HG02870 (cell line): ENCODE data around the gene CALM3.

Experiments used
- ATAC-seq: cut with Tn5 transposase; IDR thresholded peaks from one replicate; pipeline ENCODE4 v1.9.1; 2021; ENCODE audit warnings: mild to moderate bottlenecking, moderate library complexity; ENCODE audit not compliant: unreplicated experiment

CALM3 gene

DNA sequence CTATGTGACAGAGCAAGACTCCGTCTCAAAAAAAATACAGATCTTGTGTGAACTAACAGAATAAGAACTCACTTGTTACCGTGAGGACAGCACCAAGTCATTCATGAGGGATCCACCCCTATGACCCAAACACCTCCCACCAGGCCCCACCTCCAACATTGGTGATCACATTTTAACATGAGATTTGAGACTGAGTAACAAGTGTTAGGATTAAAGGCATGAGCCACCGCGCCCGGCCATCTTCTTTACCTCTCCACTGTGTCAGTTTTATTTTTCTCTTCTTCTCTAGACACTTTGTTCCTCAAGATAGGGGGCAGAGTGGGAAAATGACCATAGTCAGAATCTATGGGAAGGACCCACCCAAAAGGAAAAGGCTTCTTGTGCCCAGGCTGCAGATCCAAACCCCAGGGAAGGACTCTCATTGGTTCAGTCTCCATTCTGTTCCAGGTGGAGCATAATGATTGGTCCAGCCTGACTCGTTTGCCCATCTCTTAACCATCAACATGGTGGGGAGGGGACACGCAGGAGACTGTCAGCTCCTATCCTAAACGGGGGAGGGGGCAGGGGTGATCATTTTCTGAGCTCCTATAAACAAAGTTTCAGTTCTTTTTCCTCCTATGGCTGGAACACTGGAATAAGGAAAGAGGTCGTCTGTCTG lies 1.3 kb upstream of the CALM3 start:
- no peak for ATAC-seq

DNA sequence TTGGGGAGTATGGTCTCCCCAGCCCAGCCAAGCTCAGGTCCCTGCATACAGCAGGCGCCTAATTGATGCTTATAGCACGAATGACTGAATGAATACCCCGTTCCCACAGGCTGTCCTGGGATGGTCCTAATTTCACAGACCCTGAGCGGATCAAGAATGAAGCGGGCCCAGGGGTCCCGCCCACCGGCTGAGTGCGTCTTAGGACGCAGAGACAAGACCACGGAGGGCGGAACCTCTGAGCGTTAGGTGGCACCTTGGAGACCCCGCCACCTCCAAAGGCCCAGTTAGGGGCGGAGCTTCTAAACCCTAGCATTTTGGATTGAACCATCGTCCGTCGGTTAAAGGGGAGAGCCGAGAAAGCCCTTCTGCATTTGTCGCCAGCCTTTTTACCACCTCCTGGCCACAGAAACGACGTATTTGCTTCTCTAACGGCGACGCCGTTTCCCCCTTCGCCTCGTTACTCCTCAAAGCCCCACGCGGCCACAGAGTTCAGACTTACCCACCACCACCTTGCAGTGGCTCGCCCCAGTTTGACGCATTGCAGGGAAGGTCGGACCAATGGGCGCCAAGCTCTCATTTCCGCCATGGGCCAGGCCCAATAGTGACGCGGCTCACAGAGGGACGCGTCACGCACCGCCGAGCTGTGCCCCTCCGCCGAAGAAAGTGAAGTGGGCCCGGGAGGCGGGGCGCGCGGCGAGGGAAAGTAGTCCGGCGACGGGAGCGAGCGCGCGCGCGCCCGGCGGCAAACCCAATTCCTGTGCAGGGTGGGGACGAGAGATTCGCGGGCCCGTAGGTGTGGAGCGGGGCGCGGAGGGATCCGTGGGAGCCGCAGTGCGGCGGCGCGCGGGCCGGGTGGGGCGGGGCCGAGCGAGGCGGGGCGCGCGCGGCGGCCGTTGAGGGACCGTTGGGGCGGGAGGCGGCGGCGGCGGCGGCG lies 479 bp upstream of the CALM3 start:
- ATAC-seq = peak; percentile 80

DNA sequence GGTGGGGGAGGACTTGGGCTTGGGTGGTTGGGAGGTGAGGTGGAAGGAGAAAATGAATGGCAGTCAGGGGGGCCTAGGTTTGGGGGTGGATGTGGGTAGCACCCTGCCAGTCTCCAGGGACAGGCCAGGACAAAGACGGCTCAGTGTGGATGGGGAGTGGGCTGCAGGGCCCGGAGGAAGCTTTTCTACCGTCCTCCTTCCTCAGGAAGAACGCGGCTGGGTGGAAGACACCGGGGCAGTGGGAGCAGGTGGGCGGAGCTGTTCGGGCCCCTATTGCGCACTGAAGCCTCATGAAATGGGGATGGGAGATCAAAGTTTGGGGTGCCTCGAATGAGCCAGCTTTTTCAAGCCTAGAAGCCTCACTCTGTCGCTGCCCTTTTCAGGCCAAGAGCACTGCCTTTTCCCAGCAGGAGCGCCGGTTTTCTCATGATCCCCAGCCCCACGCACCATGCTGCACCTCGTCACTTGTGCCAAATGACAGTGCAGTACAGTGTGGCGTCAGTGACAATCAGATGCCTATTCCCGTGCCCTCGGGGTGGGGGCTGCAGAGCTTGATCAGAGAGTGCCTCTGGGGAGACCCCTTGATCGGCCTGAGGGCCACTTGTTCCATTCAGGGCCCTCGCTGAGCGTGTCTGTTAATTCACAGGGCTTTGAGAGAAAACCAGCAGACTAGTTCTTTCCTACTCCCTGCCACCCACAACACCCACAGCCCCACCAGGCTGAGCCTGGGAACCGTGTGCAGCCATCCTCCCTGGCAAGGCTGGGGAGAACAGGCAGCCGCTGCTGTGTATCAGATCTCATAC lies 1.5 kb downstream of the CALM3 start:
- ATAC-seq = no peak

GRCh38 chr19:46603195-46603637 lies 2.1 kb downstream of the CALM3 start:
- no peak for ATAC-seq

DNA sequence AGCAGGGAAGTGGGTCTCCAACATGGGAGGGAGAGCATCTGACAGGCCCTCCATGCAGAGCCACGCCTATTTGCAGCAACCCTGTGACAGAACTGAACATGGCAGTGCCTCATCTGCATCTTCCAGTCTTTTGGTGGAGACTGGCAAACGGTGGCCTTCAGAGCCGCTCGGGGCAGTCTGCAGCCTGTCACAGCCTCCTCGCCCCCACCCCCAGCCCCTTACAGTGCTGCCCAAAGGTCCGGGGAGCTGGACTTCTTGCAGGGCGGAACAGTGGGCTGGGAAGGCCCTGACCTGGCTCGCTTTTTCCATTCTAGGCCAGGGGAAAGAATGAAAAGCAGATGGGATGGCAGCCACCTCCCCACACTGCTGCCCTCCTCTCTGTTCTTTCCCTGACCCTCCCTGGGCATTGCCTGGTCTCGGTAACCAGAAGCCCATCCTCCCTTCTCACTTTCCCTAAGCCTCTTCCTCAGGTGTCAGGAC lies 2.7 kb downstream of the CALM3 start:
- ATAC-seq = no peak

- ATAC-seq = no peak
Measured at GRCh38 chr19:46604781-46605355, 3.7 kb downstream of the CALM3 start.

DNA sequence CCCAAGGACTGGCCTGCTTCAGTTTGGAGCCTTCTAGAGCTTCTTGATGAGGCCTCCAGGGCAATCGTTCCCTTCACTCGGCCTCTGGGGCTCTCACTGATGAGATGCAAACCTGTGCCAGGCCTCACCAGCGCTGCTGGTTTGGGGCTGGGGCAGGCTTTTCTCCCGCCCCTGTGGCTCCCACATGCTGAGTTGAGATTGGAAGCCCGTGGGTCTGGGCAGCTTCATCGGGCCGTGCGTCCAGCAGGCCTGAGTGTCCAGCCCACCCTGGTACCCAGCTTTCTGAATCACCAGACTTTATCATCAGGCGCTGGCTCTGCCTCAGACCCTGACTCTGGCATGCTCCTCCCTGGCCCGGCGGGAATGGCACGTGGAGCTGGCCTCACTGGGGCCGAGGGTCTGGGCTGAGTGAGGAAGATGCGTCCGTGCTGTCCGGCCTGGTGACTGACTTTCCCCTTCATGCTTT lies 4.3 kb downstream of the CALM3 start:
- ATAC-seq = no peak

DNA sequence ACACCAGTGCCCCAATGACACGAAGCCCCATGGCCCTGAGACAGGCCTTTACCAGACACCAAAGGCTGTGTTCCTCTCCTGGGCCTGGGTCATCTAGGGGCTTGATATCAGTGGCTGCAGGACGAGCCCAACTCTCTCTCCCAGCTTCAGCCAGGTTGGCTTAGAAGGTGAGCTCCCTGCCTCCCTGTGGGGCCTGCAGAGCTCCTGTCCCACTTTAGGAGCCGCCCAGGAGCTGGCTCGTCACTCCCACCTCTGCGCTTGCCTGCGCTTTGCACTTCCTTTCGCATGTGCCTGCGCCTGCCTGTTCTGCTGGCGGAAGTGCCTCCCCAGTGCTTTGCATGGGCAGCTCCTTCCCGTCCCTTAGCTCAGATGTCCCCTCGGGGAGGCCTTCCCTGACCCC lies 4.9 kb downstream of the CALM3 start:
- ATAC-seq = no peak

GRCh38 chr19:46606681-46607447 lies 5.7 kb downstream of the CALM3 start:
- ATAC-seq = no peak

DNA sequence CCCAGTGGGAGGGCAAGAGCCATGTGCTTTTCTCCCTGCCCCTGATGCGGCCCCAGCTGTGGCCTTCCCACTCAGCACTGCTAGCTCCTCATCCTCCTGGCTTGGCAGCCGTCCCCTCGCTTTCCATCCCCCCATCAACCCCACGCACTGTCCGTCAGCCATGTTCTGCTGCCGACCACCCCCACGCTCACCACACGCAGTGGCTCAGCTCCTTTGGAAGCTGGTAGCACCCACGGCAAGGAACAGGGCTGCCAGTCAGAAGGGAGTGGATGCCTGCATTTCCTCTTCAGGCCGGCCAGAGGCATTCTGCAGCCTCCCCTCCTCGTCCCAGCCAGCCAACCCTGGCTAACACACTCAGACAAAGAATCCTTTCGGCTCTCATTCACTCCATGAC lies 6.3 kb downstream of the CALM3 start:
- no peak for ATAC-seq

DNA sequence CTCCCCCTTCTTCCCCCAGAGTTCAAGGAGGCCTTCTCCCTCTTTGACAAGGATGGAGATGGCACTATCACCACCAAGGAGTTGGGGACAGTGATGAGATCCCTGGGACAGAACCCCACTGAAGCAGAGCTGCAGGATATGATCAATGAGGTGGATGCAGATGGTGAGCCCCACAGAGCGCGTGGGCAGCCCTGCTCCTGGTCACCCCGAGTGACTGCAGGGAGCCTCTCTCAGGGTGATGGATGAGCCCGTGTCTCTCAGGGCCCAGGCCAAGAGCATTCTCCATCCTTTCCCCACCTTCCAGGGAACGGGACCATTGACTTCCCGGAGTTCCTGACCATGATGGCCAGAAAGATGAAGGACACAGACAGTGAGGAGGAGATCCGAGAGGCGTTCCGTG lies 7.0 kb downstream of the CALM3 start:
- no peak for ATAC-seq

- ATAC-seq = no peak
Measured at GRCh38 chr19:46608581-46609345, 7.6 kb downstream of the CALM3 start.

GRCh38 chr19:46609511-46610412 lies 8.6 kb downstream of the CALM3 start:
- ATAC-seq = no peak

DNA sequence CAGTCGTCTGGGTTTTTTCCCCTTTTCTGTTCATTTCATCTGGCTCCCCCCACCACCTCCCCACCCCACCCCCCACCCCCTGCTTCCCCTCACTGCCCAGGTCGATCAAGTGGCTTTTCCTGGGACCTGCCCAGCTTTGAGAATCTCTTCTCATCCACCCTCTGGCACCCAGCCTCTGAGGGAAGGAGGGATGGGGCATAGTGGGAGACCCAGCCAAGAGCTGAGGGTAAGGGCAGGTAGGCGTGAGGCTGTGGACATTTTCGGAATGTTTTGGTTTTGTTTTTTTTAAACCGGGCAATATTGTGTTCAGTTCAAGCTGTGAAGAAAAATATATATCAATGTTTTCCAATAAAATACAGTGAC lies 9.3 kb downstream of the CALM3 start:
- no peak for ATAC-seq

- ATAC-seq = no peak
Measured at GRCh38 chr19:46610851-46611770, 10.0 kb downstream of the CALM3 start.

- no peak for ATAC-seq
Measured at GRCh38 chr19:46611776-46612175, 10.6 kb downstream of the CALM3 start.

GRCh38 chr19:46613525-46613924 lies 12.4 kb downstream of the CALM3 start:
- no peak for ATAC-seq
